Lung (tissue), 12 donors: ENCODE data around the gene C14orf119. TPM values are rescaled to one million over a fixed set of nuclear protein-coding genes. Genes with fewer than 3 reads are reported as not detected.

Experiments
- ATAC-seq: fragments of 200-7000 bp; cut with Tn5 transposase; one replicate; pipeline ENCODE4 v1.9.1; 2020; ENCODE audit warnings: moderate number of reproducible peaks; ENCODE audit not compliant: insufficient read depth, low FRiP score
- DNase-seq, 3 donors: peaks; one replicate each; pipeline ENCODE4 v3.0.0-alpha.2; 2013 to 2017
- H3K27ac ChIP-seq, 2 donors: one replicate each; pipeline ENCODE4 v1.5.1; 2013; ENCODE audit warnings: mild to moderate bottlenecking in 2 of 2, moderate library complexity in 2 of 2, control low read depth in 1 of 2, inconsistent platforms in 1 of 2, low read depth in 1 of 2, low read length in 1 of 2
- H3K27me3 ChIP-seq, 3 donors: one replicate each; pipeline ENCODE4 v1.5.1; 2013; ENCODE audit warnings: low read length in 2 of 3; ENCODE audit not compliant: control insufficient read depth in 3 of 3, insufficient read depth in 3 of 3
- H3K36me3 ChIP-seq, 4 donors: one replicate each; pipeline ENCODE4 v1.5.1; 2013; ENCODE audit warnings: low read length in 4 of 4, mild to moderate bottlenecking in 1 of 4, moderate library complexity in 1 of 4; ENCODE audit not compliant: control insufficient read depth in 4 of 4, insufficient read depth in 4 of 4
- H3K4me1 ChIP-seq, 5 donors: one replicate each; pipeline ENCODE4 v1.5.1; 2013; ENCODE audit warnings: low read length in 5 of 5, mild to moderate bottlenecking in 2 of 5, moderate library complexity in 1 of 5; ENCODE audit not compliant: control insufficient read depth in 5 of 5, insufficient read depth in 5 of 5
- H3K4me3 ChIP-seq: one replicate; pipeline ENCODE4 v1.5.1; 2013; ENCODE audit warnings: mild to moderate bottlenecking, control low read depth, moderate library complexity
- H3K9ac ChIP-seq, 2 donors: one replicate each; pipeline ENCODE4 v1.5.1; 2013; ENCODE audit warnings: low read length in 2 of 2, control low read depth in 1 of 2; ENCODE audit not compliant: insufficient read depth in 1 of 2
- H3K9me3 ChIP-seq, 4 donors: one replicate each; pipeline ENCODE4 v1.5.1; 2013; ENCODE audit warnings: low read length in 3 of 4, mild to moderate bottlenecking in 1 of 4, moderate library complexity in 1 of 4; ENCODE audit not compliant: control insufficient read depth in 4 of 4, insufficient read depth in 3 of 4
- CTCF ChIP-seq: IDR thresholded peaks from 2 replicates; pipeline ENCODE4 v1.5.1; 2012; ENCODE audit warnings: mild to moderate bottlenecking; ENCODE audit errors: control extremely low read depth, extremely low read depth
- WGBS, 2 donors: extraction: QIAGEN DNeasy Blood & Tissue Kit; methylation state at CpG; one replicate each; pipeline ENCODE4 v1.1.7; 2013; 5-methylcytosine and 5-hydroxymethylcytosine counted together
- polyA plus RNA-seq, 2 donors: library from polyadenylated mRNA; stranded (reverse); fragments of 200-250 nt; gene quantifications; one replicate each; pipeline ENCODE4 v1.2.1, GENCODE V29; 2013
- total RNA-seq, 2 donors: library from RNA; depleted of rRNA in 1 of 2; stranded (reverse); fragments of >200 nt in 1 of 2; gene quantifications; one replicate each; pipeline ENCODE4 v1.2.1, GENCODE V29; 2014 to 2021
- donor health status: control.
- donor health status: control.
- donor health status: Bipolar disorder and iron deficiency.
- donor health status: healthy.
- donor health status: DM: yes; HTN: yes; CAD: no.

The C14orf119 gene
- total and polyA plus RNA-seq, 4 donors: 23.9 to 64.9 (median 41.4) TPM

GRCh38 chr14:23136566-23137133 is 41.3 kb downstream of the C14orf119 start:
- H3K36me3 ChIP-seq: peaks cover 0 to 40% (median 19%) of the 10 kb centered on the region in 4 donors
- no peak for TF ChIP-seq CTCF
- peaks cover 0 to 6% (median 0%) of the 10 kb centered on the region in 5 donors for H3K4me1 ChIP-seq
- no peak overlapping the region for H3K4me3 ChIP-seq
- H3K9ac ChIP-seq: no peak overlapping the region
- DNase-seq (no peak), ATAC-seq (no peak)
- no peaks in the 10 kb centered on the region for H3K27me3 ChIP-seq
- H3K27ac ChIP-seq: no peak overlapping the region
- no peaks in the 10 kb centered on the region for H3K9me3 ChIP-seq
- WGBS, 2 donors: 85 to 87% methylated on average over 16 of the region's 16 CpGs

GRCh38 chr14:23137192-23137812 is 42.0 kb downstream of the C14orf119 start:
- Histone ChIP-seq H3K4me1 (peaks cover 0 to 6% (median 1%) of the 10 kb centered on the region in 5 donors), H3K27me3 (no peaks in the 10 kb centered on the region), H3K36me3 (peaks cover 0 to 37% (median 19%) of the 10 kb centered on the region in 4 donors), H3K4me3 (no peak overlapping the region), H3K27ac (peak overlapping the region in 1 of 2 donors; percentile 63), H3K9me3 (no peaks in the 10 kb centered on the region), H3K9ac (no peak overlapping the region)
- WGBS, 2 donors: 71 to 93% methylated on average over 11 of the region's 11 CpGs
- peak; percentile 37 to 69 (median 51) for DNase-seq
- no peak for ATAC-seq
- TF ChIP-seq CTCF: no peak

DNA sequence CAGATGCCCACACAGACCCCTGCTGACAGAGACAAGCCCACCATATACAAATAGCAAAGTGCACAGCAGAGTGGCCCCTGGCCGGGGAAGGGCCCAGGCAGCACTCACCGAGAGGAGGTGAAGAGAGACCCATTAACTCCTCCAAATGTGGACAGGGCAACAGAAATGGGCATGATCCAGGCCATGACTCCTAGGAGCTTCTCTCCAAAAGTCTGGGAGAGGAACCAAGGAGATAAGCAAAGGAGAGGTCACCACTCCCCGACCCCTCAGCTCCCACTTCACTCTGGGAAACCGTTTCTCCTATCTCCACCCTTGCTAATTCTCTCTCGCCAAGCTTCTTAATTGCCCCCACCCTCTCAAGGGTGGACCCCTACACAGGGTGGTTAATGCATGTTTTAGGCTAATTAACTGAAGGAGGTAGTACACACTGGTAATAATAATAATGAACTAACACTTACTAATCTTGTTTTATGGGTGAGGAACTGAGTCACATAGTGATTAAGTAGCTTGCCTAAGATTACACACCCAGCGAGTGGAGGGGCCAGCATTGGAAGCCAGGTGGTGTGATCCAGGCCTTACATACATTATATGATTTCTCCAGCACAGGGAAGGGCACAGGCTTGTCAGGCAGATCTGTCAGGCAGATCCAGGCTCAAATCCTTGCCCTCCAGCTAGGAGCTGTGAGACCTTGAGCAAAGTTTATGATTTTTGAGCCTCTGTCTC is 42.7 kb downstream of the C14orf119 start:
- Histone ChIP-seq H3K27ac (peak overlapping the region in 1 of 2 donors; percentile 63), H3K36me3 (peaks cover 0 to 43% (median 21%) of the 10 kb centered on the region in 4 donors), H3K27me3 (no peaks in the 10 kb centered on the region), H3K4me1 (peaks cover 0 to 7% (median 4%) of the 10 kb centered on the region in 5 donors), H3K4me3 (no peak overlapping the region), H3K9ac (no peak overlapping the region), H3K9me3 (no peaks in the 10 kb centered on the region)
- WGBS, 2 donors: 80 to 89% methylated on average over 6 of the region's 6 CpGs
- no peak for TF ChIP-seq CTCF
- DNase-seq (no peak), ATAC-seq (no peak)
